Esophagus squamous epithelium (tissue), 5 donors: ENCODE results near the gene GPR35. TPM values are rescaled to one million over a fixed set of nuclear protein-coding genes. Genes with fewer than 3 reads are reported as not detected.
"Not testable (repeated sequence)": the region's sequence is repeated elsewhere in the genome, so short reads cannot be mapped to it uniquely, and the experiment has no call there.

Source experiments
- DNase-seq: peaks from one replicate; lab custom pipeline; 2025; lab: John Stamatoyannopoulos, UW
- H3K27ac ChIP-seq, 4 donors: fragments of 200-600 bp; sonication (generic); one replicate each; pipeline ENCODE4 v1.5.1; 2016 to 2019; ENCODE audit warnings: mild to moderate bottlenecking in 1 of 4
- H3K27me3 ChIP-seq, 4 donors: fragments of 200-600 bp; sonication (generic); 1 replicate in 3 of 4; 2 replicates in 1 of 4; pipeline versions ENCODE4 v1.5.1 to v1.6.0; 2017 to 2021; ENCODE audit warnings: antibody characterized with exemption in 1 of 4
- H3K36me3 ChIP-seq, 3 donors: fragments of 200-600 bp; sonication (generic); one replicate each; pipeline ENCODE4 v1.5.1; 2016 to 2019
- H3K4me1 ChIP-seq, 3 donors: fragments of 200-600 bp; sonication (generic); one replicate each; pipeline ENCODE4 v1.5.1; 2017 to 2019
- H3K4me3 ChIP-seq, 4 donors: fragments of 200-600 bp; sonication (generic); 1 replicate in 3 of 4; 2 replicates in 1 of 4; pipeline ENCODE4 v1.5.1; 2016 to 2019; ENCODE audit warnings: mild to moderate bottlenecking in 2 of 4, moderate library complexity in 1 of 4
- H3K9me3 ChIP-seq, 3 donors: fragments of 200-600 bp; sonication (generic); one replicate each; pipeline ENCODE4 v1.5.1; 2016 to 2019
- CTCF ChIP-seq, 6 experiments: fragments of 450-650 bp in 4 of 6; fragments of 200-600 bp in 2 of 6; sonication (generic) in 2 of 6; IDR thresholded peaks; one replicate each; pipeline ENCODE4 v1.5.1; 2016 to 2019; ENCODE audit warnings: antibody characterized with exemption in 6 of 6, mild to moderate bottlenecking in 4 of 6, moderate library complexity in 4 of 6
- POLR2A ChIP-seq, 4 donors: fragments of 450-650 bp; IDR thresholded peaks; one replicate each; pipeline ENCODE4 v1.6.1; 2017; ENCODE audit warnings: antibody characterized with exemption in 4 of 4, mild to moderate bottlenecking in 4 of 4, moderate library complexity in 3 of 4
- WGBS, 2 donors: methylation state at CpG; one replicate each; pipeline ENCODE4 v1.1.5; 2018; 5-methylcytosine and 5-hydroxymethylcytosine counted together
- intact Hi-C: fragments of 100-400 bp; cut with DNase I; formaldehyde crosslinking; loops from one replicate; pipeline ENCODE4 v1.15.0; 2022
- total RNA-seq, 4 donors: library from RNA; depleted of rRNA; stranded (reverse); fragments of >200 nt; gene quantifications; one replicate each; pipeline ENCODE4 v1.1.0, GENCODE V29; 2016
- donor health status: DM: yes; HTN: yes; CAD: no.

GPR35 gene
- total RNA-seq, 4 donors from 2014 or later = 0.31 to 3.2 (median 1.3) TPM

DNA sequence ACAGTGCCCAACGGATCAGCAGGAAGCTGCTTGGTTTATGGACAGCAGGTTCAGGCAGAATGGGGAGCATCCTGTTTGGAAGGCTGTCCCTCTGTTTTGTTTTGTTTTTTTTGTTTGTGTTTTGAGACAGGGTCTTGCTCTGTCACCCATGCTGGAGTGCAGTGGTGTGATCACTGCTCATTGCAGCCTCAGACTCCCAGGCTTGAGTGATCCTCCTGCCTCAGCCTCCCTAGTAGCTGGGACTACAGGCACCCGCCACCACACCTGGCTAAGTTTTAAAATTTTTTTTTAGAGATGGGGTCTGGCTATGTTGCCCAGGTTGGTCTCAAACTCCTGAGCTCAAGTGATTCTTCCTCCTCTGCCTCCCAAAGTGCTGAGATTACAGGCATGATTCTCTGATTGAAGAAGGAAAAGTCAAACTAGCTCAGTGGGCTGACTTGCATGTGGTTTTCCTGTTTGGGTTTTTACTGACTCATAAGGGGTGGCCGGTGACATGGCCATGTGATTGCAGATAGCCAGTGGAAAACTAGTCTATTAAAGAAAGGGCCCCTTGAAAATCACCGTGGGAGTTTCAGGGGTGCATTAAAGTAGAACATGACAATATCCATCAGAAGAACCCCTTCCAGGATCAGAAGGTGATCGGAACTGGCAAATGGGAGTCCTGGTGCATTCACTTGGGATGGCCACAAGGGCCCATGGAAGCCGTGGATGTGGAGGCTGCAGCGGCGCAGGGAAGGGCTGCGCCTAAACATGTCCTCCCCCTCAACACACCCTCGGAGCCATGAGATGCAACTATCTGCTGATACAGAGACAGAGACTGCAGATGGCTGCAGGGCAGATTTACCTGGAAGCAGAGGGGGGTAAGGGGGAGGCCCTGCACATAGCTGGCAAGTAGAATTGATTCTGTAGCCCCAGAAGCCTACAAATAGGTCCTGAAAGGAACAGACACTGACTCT, 30.9 kb downstream of the GPR35 start:
- 70 to 71% methylated on average over 9 to 10 of the region's 10 CpGs for WGBS, 2 donors
- DNase-seq = no peak

DNA sequence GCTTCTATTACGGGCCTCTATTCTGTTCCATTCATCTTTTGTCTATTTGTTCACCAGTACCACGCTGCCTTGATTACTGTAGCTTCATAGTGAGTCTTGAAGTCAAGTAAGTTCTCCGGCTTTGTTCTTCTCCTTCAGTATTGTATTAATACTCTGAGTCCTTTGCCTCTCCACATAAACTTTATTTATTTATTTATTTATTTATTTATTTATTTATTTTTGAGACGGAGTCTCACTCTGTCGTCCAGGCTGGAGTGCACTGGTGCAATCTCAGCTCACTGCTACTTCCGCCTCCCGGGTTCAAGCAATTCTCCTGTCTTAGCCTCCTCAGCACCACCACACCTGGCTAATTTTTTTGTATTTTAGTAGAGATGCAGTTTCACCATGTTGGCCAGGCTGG, 34.6 kb downstream of the GPR35 start:
- H3K4me1 ChIP-seq, H3K4me3 ChIP-seq, H3K36me3 ChIP-seq, DNase-seq, H3K27ac ChIP-seq, intact Hi-C loops: not testable (repeated sequence)
- H3K27me3 ChIP-seq = peaks cover 0 to 69% (median 1%) of the 10 kb centered on the region in 4 donors
- H3K9me3 ChIP-seq = peaks cover 0 to 11% (median 5%) of the 10 kb centered on the region in 3 donors
- WGBS, 2 donors = 83 to 84% methylated on average over 7 of the region's 7 CpGs

More for the DNA sequence above, 30.9 kb downstream of the GPR35 start:
- Histone ChIP-seq H3K36me3 (no peaks in the 10 kb centered on the region), H3K27me3 (peaks cover 0 to 69% (median 0%) of the 10 kb centered on the region in 4 donors), H3K4me3 (no peak overlapping the region), H3K27ac (no peak overlapping the region), H3K9me3 (no peaks in the 10 kb centered on the region), H3K4me1 (no peaks in the 10 kb centered on the region)
- intact Hi-C loops = no loop called here
- no peak for TF ChIP-seq CTCF (IDR thresholded peaks at IDR 0.05)
- no peak for TF ChIP-seq POLR2A (IDR thresholded peaks at IDR 0.05)

DNA sequence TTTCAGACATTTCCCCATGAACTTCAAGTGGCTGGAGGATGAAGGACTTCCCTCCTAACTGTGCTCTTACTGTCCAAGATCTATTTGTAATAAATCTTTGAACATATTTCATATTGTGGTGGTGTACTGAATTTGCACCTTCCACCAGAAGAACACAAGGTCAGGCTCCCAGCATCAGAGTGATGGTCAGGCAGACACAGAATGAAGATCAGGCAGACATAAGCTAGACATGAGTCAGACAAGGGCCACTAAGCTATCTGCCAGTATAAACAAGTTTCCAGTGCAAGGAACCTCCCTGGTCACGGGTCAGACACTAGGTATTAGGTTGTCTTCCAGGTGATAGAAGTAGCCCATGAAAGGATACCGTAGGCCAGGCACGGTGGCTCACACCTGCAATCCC, 37.4 kb downstream of the GPR35 start:
- TF ChIP-seq POLR2A (IDR thresholded peaks at IDR 0.05) = no peak
- no peak for TF ChIP-seq CTCF (IDR thresholded peaks at IDR 0.05)
- Histone ChIP-seq H3K27me3 (peaks cover 0 to 68% (median 1%) of the 10 kb centered on the region in 4 donors), H3K36me3 (no peaks in the 10 kb centered on the region), H3K4me3 (no peak overlapping the region), H3K4me1 (no peaks in the 10 kb centered on the region), H3K27ac (no peak overlapping the region), H3K9me3 (peaks cover 0 to 20% (median 5%) of the 10 kb centered on the region in 3 donors)
- 65 to 75% methylated on average over 2 to 3 of the region's 3 CpGs for WGBS, 2 donors
- intact Hi-C loops = no loop called here
- no peak for DNase-seq

- no peak for TF ChIP-seq CTCF (IDR thresholded peaks at IDR 0.05)
- no peak for TF ChIP-seq POLR2A (IDR thresholded peaks at IDR 0.05)
- DNase-seq = no peak
- peaks cover 0 to 20% (median 5%) of the 10 kb centered on the region in 3 donors for H3K9me3 ChIP-seq
- no peak overlapping the region for H3K4me3 ChIP-seq
- 39 to 60% methylated on average over 6 of the region's 6 CpGs for WGBS, 2 donors
- intact Hi-C loops = no loop called here
- no peak overlapping the region for H3K27ac ChIP-seq
- no peaks in the 10 kb centered on the region for H3K4me1 ChIP-seq
- H3K36me3 ChIP-seq = no peaks in the 10 kb centered on the region
- peaks cover 0 to 64% (median 1%) of the 10 kb centered on the region in 4 donors for H3K27me3 ChIP-seq
These were observed 38.4 kb downstream of the GPR35 start for GRCh38 chr2:240663546-240664190.

DNA sequence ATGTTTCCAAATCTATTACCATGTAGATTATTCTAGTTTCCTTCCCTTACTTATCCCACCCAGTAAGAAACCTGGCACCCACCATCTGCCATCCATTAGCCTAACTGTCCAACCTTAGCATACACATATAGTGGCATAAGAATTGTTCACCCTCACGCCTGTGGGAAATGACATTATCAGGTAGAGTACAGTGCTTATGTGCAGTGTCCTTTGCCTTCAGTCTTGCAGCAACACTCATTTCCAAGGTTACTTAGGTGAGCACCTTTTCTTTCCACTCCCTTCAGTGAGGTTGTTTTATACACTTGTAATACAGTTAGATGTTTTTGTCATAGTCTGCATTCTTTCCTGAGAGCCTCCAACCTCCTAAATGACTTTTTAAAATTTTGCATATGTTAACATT, 39.3 kb downstream of the GPR35 start:
- intact Hi-C loops = no loop called here
- TF ChIP-seq CTCF (IDR thresholded peaks at IDR 0.05) = no peak
- TF ChIP-seq POLR2A (IDR thresholded peaks at IDR 0.05) = no peak

More for the DNA sequence above, 39.3 kb downstream of the GPR35 start:
- H3K36me3 ChIP-seq = no peaks in the 10 kb centered on the region
- H3K27ac ChIP-seq = no peak overlapping the region
- 60 to 79% methylated on average over 1 of the region's 1 CpG for WGBS, 2 donors
- peaks cover 0 to 64% (median 1%) of the 10 kb centered on the region in 4 donors for H3K27me3 ChIP-seq
- peaks cover 0 to 20% (median 5%) of the 10 kb centered on the region in 3 donors for H3K9me3 ChIP-seq
- H3K4me3 ChIP-seq = no peak overlapping the region
- no peak for DNase-seq
- no peaks in the 10 kb centered on the region for H3K4me1 ChIP-seq
